Stomach (tissue), 9 donors: Measurements from ENCODE around the gene DRD1. TPM values are rescaled to one million over a fixed set of nuclear protein-coding genes. Genes with fewer than 3 reads are reported as not detected.
"Not testable (repeated sequence)": the region's sequence is repeated elsewhere in the genome, so short reads cannot be mapped to it uniquely, and the experiment has no call there.

ENCODE experiments used
- DNase-seq, 2 donors: peaks; one replicate each; pipeline versions ENCODE4 v3.0.0 to v3.0.0-alpha.2; 2013 to 2019
- H3K27ac ChIP-seq, 5 donors: fragments of 200-600 bp in 4 of 5; sonication (generic) in 4 of 5; one replicate each; pipeline ENCODE4 v1.5.1; 2013 to 2019; ENCODE audit warnings: mild to moderate bottlenecking in 1 of 5, moderate library complexity in 1 of 5
- H3K27me3 ChIP-seq, 3 donors: fragments of 200-600 bp; sonication (generic); one replicate each; pipeline ENCODE4 v1.5.1; 2017 to 2019; ENCODE audit warnings: mixed run types in 1 of 3
- H3K36me3 ChIP-seq, 4 donors: fragments of 200-600 bp; sonication (generic); 1 replicate in 3 of 4; 2 replicates in 1 of 4; pipeline ENCODE4 v1.5.1; 2016 to 2019
- H3K4me1 ChIP-seq, 4 donors: fragments of 200-600 bp; sonication (generic); one replicate each; pipeline ENCODE4 v1.5.1; 2016 to 2019
- H3K4me3 ChIP-seq, 4 donors: fragments of 200-600 bp; sonication (generic) in 3 of 4; one replicate each; pipeline ENCODE4 v1.5.1; 2016 to 2019; ENCODE audit warnings: mild to moderate bottlenecking in 1 of 4
- H3K9me3 ChIP-seq, 4 donors: fragments of 200-600 bp; sonication (generic); one replicate each; pipeline ENCODE4 v1.5.1; 2016 to 2019
- EP300 ChIP-seq: sonication (generic); formaldehyde crosslinking; IDR thresholded peaks from one replicate; pipeline ENCODE4 v1.6.1; 2017; ENCODE audit warnings: antibody characterized with exemption
- POLR2A ChIP-seq, 4 donors: fragments of 450-650 bp; IDR thresholded peaks; one replicate each; pipeline ENCODE4 v1.6.1; 2016; ENCODE audit warnings: antibody characterized with exemption in 4 of 4, control low read depth in 2 of 4, mild to moderate bottlenecking in 1 of 4, moderate library complexity in 1 of 4
- POLR2AphosphoS5 ChIP-seq, 3 donors: sonication (generic); formaldehyde crosslinking; IDR thresholded peaks; one replicate each; pipeline ENCODE4 v1.6.1; 2016; ENCODE audit warnings: antibody characterized with exemption in 3 of 3
- WGBS, 5 donors: extraction: QIAGEN DNeasy Blood & Tissue Kit in 3 of 5; methylation state at CpG; one replicate each; pipeline versions ENCODE4 v1.1.5 to v1.1.7; 2013 to 2018; 5-methylcytosine and 5-hydroxymethylcytosine counted together
- intact Hi-C: fragments of 100-400 bp; cut with DNase I; formaldehyde crosslinking; loops from one replicate; pipeline ENCODE4 v1.15.1; 2023; ENCODE audit warnings: low total_unique reads
- polyA plus RNA-seq, 3 donors: library from polyadenylated mRNA; stranded (reverse); fragments of 200-250 nt; gene quantifications; one replicate each; pipeline ENCODE4 v1.2.3, GENCODE V29; 2013
- total RNA-seq, 5 donors: library from RNA; depleted of rRNA; stranded (reverse); fragments of >200 nt; gene quantifications; one replicate each; pipeline versions ENCODE4 v1.1.0 to v1.2.3, GENCODE V29; 2014 to 2016
- TF ChIP-seq, protein P1 (sequence below), 7 experiments: fragments of 450-650 bp in 4 of 7; fragments of 200-600 bp in 3 of 7; sonication (generic) in 3 of 7; IDR thresholded peaks; one replicate each; pipeline ENCODE4 v1.5.1; 2016 to 2019; ENCODE audit warnings: antibody characterized with exemption in 7 of 7, control low read depth in 2 of 7, mild to moderate bottlenecking in 1 of 7
- donor health status: healthy with polysubstance abuse.
- donor health status: Bipolar disorder and iron deficiency.
- donor health status: healthy.

Gene DRD1
- total and polyA plus RNA-seq, 8 donors = 0.08 to 0.55 TPM; not detected in 6

DNA sequence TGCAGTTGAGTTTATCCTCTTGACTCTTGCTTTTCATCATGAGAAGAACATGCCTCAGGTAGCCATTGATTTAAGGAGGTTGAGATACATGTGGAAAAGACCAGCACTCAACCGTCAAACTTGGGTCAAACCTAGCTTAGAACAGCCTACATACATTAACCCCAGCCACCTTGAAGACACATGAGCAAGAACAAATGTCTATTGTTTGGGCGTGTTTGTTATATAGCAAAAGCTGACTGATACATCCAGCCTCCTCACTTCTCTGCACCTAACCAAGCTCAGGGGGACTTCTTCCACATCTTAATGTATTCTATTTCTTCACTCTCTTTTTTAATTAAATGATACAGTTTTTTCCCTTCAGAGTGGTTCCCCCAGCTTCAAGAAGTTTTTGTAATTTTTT lies 28.7 kb downstream of the DRD1 start:
- intact Hi-C loops = no loop called here
- no peak overlapping the region for H3K27ac ChIP-seq
- TF ChIP-seq POLR2A (IDR thresholded peaks at IDR 0.05) (no peak), EP300 (no peak), POLR2AphosphoS5 (IDR thresholded peaks at IDR 0.05) (no peak)
- TF ChIP-seq, protein P1, sequence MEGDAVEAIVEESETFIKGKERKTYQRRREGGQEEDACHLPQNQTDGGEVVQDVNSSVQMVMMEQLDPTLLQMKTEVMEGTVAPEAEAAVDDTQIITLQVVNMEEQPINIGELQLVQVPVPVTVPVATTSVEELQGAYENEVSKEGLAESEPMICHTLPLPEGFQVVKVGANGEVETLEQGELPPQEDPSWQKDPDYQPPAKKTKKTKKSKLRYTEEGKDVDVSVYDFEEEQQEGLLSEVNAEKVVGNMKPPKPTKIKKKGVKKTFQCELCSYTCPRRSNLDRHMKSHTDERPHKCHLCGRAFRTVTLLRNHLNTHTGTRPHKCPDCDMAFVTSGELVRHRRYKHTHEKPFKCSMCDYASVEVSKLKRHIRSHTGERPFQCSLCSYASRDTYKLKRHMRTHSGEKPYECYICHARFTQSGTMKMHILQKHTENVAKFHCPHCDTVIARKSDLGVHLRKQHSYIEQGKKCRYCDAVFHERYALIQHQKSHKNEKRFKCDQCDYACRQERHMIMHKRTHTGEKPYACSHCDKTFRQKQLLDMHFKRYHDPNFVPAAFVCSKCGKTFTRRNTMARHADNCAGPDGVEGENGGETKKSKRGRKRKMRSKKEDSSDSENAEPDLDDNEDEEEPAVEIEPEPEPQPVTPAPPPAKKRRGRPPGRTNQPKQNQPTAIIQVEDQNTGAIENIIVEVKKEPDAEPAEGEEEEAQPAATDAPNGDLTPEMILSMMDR (IDR thresholded peaks at IDR 0.05) = no peak
- DNase-seq = no peak
- WGBS, 5 donors = 95 to 100% (median 97%) methylated on average over 2 of the region's 2 CpGs
- no peaks in the 10 kb centered on the region for H3K27me3 ChIP-seq
- H3K4me1 ChIP-seq = no peaks in the 10 kb centered on the region
- H3K36me3 ChIP-seq = no peaks in the 10 kb centered on the region
- peaks cover 0 to 6% (median 0%) of the 10 kb centered on the region in 4 donors for H3K9me3 ChIP-seq
- H3K4me3 ChIP-seq = no peak overlapping the region

DNA sequence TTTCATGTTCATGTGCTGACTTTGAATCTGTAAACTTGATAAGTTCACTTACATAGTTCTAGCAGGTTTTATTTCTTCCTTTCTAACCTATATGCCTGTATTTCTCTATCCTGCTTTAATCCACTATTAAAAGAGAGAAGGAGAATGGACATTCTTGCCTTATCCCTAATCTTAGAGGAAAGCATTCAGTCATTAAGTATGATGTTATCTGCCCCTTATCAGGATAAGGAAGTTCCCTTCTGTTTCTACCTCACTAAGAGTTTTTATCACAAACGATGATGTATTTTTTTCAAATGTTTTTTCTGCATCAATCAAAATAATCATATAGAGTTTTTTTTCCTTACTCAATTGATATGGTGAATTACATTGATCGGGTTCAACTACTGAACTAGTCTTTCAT lies 33.1 kb downstream of the DRD1 start:
- Histone ChIP-seq H3K27me3 (no peaks in the 10 kb centered on the region), H3K27ac (no peak overlapping the region), H3K4me3 (no peak overlapping the region), H3K36me3 (no peaks in the 10 kb centered on the region), H3K9me3 (peaks cover 0 to 6% (median 0%) of the 10 kb centered on the region in 4 donors), H3K4me1 (no peaks in the 10 kb centered on the region)
- 54 to 64% (median 55%) methylated on average over 2 of the region's 2 CpGs for WGBS, 5 donors
- DNase-seq = no peak
- TF ChIP-seq POLR2AphosphoS5 (IDR thresholded peaks at IDR 0.05) (no peak), EP300 (no peak), POLR2A (IDR thresholded peaks at IDR 0.05) (no peak)
- TF ChIP-seq, protein P1 (IDR thresholded peaks at IDR 0.05) = no peak
- intact Hi-C loops = no loop called here

DNA sequence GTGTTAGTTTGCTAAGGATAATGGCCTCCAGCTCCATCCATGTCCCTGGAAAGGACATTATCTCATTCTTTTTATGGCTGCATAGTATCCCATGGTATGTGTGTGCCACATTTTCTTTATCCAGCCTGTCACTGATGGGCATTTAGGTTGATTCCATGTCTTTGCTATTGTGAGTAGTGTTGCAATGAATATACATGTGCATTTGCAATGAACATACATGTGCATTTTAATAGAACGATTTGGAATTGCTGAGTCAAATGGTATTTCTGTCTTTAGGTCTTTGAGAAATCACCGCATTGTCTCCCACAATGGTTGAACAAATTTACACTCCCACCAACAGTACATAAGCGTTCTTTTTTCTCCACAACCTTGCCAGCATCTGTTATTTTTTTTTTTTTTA lies 37.7 kb downstream of the DRD1 start:
- no peak overlapping the region for H3K4me3 ChIP-seq
- H3K27me3 ChIP-seq = no peaks in the 10 kb centered on the region
- intact Hi-C loops = no loop called here
- 86 to 91% (median 89%) methylated on average over 3 of the region's 3 CpGs for WGBS, 5 donors
- H3K9me3 ChIP-seq = peaks cover 0 to 6% (median 0%) of the 10 kb centered on the region in 4 donors
- TF ChIP-seq, protein P1 (IDR thresholded peaks at IDR 0.05) = no peak
- TF ChIP-seq EP300 = no peak
- TF ChIP-seq POLR2AphosphoS5 (IDR thresholded peaks at IDR 0.05) = no peak
- no peak for TF ChIP-seq POLR2A (IDR thresholded peaks at IDR 0.05)
- no peak for DNase-seq
- H3K36me3 ChIP-seq = no peaks in the 10 kb centered on the region
- H3K4me1 ChIP-seq = no peaks in the 10 kb centered on the region
- no peak overlapping the region for H3K27ac ChIP-seq

DNA sequence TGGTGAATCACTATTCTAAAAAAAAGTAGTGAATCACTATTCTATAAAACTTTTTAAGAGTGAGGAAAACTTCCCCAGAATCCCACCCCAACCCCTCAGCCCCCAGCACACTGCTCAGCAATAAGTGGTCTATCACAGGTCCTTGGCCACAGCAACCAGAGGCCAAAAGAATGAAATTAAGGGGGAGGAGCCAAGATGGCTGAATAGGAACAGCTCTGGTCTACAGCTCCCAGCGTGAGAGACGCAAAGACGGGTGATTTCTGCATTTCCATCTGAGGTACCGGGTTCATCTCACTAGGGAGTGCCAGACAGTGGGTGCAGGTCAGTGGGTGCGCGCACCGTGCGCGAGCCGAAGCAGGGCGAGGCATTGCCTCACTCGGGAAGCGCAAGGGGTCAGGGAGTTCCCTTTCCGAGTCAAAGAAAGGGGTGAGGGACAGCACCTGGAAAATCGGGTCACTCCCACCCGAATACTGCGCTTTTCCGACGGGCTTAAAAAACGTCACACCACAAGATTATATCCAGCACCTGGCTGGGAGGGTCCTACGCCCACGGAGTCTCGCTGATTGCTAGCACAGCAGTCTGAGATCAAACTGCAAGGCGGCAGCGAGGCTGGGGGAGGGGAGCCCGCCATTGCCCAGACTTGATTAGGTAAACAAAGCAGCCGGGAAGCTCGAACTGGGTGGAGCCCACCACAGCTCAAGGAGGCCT lies 46.2 kb downstream of the DRD1 start:
- H3K36me3 ChIP-seq, intact Hi-C loops, H3K9me3 ChIP-seq, H3K4me3 ChIP-seq, H3K4me1 ChIP-seq, DNase-seq, H3K27ac ChIP-seq: not testable (repeated sequence)
- WGBS, 5 donors = 38 to 72% (median 47%) methylated on average over 14 to 26 of the region's 28 CpGs
- peaks cover 0 to 11% (median 0%) of the 10 kb centered on the region in 3 donors for H3K27me3 ChIP-seq

DNA sequence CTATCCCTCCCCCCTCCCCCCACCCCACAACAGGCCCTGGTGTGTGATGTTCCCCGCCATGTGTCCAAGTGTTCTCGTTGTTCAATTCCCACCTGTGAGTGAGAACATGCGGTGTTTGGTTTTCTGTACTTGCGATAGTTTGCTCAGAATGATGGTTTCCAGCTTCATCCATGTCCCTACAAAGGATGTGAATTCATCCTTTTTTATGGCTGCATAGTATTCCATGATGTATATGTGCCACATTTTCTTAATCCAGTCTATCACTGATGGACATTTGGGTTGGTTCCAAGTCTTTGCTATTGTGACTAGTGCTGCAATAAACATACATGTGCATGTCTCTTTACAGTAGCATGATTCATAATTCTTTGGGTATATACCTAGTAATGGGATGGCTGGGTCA lies 48.6 kb downstream of the DRD1 start:
- peaks cover 0 to 11% (median 0%) of the 10 kb centered on the region in 3 donors for H3K27me3 ChIP-seq
- H3K9me3 ChIP-seq, H3K4me3 ChIP-seq, intact Hi-C loops, H3K4me1 ChIP-seq, H3K27ac ChIP-seq, DNase-seq, H3K36me3 ChIP-seq: not testable (repeated sequence)
- 92 to 100% (median 96%) methylated on average over 4 of the region's 4 CpGs for WGBS, 5 donors
